ENCODE results near the gene POTEF.
"Not testable (repeated sequence)": the region's sequence is repeated elsewhere in the genome, so short reads cannot be mapped to it uniquely, and the experiment has no call there.

DNA sequence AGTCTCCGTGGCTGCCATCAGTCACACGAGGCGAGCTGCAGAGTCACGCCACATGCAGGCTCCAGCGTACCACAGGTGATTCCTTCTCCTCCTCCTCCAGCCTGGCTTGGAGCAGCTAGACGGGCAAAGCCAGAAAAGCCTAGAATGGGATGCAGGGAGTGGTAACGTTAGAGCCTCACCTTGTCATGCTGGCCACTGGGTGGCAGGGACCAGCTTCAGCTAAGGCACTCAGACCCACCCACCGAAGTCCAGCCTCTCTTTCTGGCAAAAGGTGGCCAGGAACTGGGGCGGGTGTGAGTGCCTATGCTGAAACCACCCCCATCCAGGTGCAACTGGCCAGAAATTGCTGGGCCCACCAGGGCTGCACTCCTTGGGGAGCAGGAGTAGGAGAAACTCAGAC lies 1.3 kb downstream of the POTEF start:
- TF ChIP-seq, protein P1, sequence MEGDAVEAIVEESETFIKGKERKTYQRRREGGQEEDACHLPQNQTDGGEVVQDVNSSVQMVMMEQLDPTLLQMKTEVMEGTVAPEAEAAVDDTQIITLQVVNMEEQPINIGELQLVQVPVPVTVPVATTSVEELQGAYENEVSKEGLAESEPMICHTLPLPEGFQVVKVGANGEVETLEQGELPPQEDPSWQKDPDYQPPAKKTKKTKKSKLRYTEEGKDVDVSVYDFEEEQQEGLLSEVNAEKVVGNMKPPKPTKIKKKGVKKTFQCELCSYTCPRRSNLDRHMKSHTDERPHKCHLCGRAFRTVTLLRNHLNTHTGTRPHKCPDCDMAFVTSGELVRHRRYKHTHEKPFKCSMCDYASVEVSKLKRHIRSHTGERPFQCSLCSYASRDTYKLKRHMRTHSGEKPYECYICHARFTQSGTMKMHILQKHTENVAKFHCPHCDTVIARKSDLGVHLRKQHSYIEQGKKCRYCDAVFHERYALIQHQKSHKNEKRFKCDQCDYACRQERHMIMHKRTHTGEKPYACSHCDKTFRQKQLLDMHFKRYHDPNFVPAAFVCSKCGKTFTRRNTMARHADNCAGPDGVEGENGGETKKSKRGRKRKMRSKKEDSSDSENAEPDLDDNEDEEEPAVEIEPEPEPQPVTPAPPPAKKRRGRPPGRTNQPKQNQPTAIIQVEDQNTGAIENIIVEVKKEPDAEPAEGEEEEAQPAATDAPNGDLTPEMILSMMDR (conservative IDR thresholded peaks at IDR 0.05; ENCODE audit: low read length), result not testable (repeated sequence)
- not testable (repeated sequence) for TF ChIP-seq EZH2phosphoT487 (IDR thresholded peaks at IDR 0.05; ENCODE audit: borderline replicate concordance, low read depth, low read length)
